Activated T-cell treated with anti-CD3 and anti-CD28 coated beads, Interleukin-2, amount 50 U/mL, for 48 hours (primary cell): Measurements from ENCODE around the gene ZBTB47.

Experiments used
- DNase-seq, 2 experiments: peaks; one replicate each; pipeline ENCODE4 v3.0.0-alpha.2; 2020

The ZBTB47 gene

DNA sequence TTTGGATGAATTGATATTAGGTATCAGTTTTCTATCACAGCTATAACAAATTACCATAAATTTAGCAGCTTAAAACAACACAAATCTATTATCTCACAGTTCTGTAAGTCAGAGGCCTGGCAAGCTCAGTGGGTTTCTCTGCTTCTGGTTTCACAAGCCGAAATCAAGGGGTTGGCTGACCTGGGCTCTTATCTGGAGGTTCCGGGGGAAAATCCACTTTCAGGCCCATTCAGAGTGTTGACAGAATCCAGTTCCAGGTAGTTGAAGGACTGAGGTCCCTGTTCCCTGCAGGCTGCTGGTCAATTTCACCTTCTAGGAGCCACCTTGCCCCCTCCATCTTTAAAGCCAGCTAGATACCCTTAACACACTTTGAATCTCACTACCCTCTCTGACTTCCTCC, 60.2 kb downstream of the ZBTB47 start:
- peak in 1 of 2 experiments; percentile 4 for DNase-seq

- no peak for DNase-seq
Measured at GRCh38 chr3:42714171-42714852, 60.8 kb downstream of the ZBTB47 start.
